Cardiac muscle cell (in vitro differentiated cells and primary cell): ENCODE measurements around the gene KCNC2. TPM values are rescaled to one million over a fixed set of nuclear protein-coding genes. Genes with fewer than 3 reads are reported as not detected.

Experiments used
- DNase-seq, 2 donors: peaks; one replicate each; pipeline versions ENCODE4 v3.0.0 to v3.0.0-alpha.2; 2010 to 2017; ENCODE audit warnings: low read depth in 1 of 2, low spot score in 1 of 2
- H3K27ac ChIP-seq: fragments of 200-600 bp; sonication (generic); 2 replicates; pipeline ENCODE4 v1.5.1; 2016
- H3K27me3 ChIP-seq: fragments of 200-600 bp; sonication (generic); 2 replicates; pipeline ENCODE4 v1.6.0; 2016; ENCODE audit warnings: control low read depth
- H3K36me3 ChIP-seq: fragments of 200-600 bp; sonication (generic); 2 replicates; pipeline ENCODE4 v1.5.1; 2016; ENCODE audit warnings: control low read depth
- H3K4me1 ChIP-seq: fragments of 200-600 bp; sonication (generic); 2 replicates; pipeline ENCODE4 v1.8.1; 2017; ENCODE audit warnings: low read depth, mild to moderate bottlenecking, mixed run types
- H3K4me3 ChIP-seq: fragments of 200-600 bp; sonication (generic); 2 replicates; pipeline ENCODE4 v1.5.1; 2016; ENCODE audit warnings: mild to moderate bottlenecking
- H3K9me3 ChIP-seq: fragments of 200-600 bp; sonication (generic); 2 replicates; pipeline ENCODE4 v1.5.1; 2017; ENCODE audit warnings: low read depth, mild to moderate bottlenecking, control low read depth
- CTCF ChIP-seq: IDR thresholded peaks from 2 replicates; pipeline ENCODE4 v1.5.1; 2012; ENCODE audit warnings: low read depth, mild to moderate bottlenecking, low read length
- polyA plus RNA-seq: library from polyadenylated mRNA; unstranded; fragments of >200 nt; fragmentation: Nextera tagmentation; extraction: Ambion mirVana; gene quantifications from 2 replicates; pipeline ENCODE4 v1.2.1, GENCODE V29; 2016
- total RNA-seq: library from RNA; depleted of rRNA; stranded (reverse); fragments of >200 nt; gene quantifications from 2 replicates; pipeline ENCODE4 v1.2.3, GENCODE V29; 2016

The KCNC2 gene
- total and polyA plus RNA-seq, 2 experiments from 2014 or later = not detected

GRCh38 chr12:75087654-75088053 is 122.0 kb downstream of the KCNC2 start:
- H3K36me3 ChIP-seq = no peaks in the 10 kb centered on the region
- peak in 1 of 2 donors; percentile 14 for DNase-seq
- H3K9me3 ChIP-seq = no peaks in the 10 kb centered on the region
- TF ChIP-seq CTCF = no peak
- H3K4me1 ChIP-seq = peaks cover 2% of the 10 kb centered on the region
- no peak overlapping the region for H3K27ac ChIP-seq
- no peak overlapping the region for H3K4me3 ChIP-seq
- no peaks in the 10 kb centered on the region for H3K27me3 ChIP-seq

GRCh38 chr12:75086091-75087038 is 123.3 kb downstream of the KCNC2 start:
- Histone ChIP-seq H3K36me3 (no peaks in the 10 kb centered on the region), H3K27ac (no peak overlapping the region), H3K4me1 (peaks cover 2% of the 10 kb centered on the region), H3K9me3 (no peaks in the 10 kb centered on the region), H3K4me3 (no peak overlapping the region), H3K27me3 (no peaks in the 10 kb centered on the region)
- peak in 1 of 2 donors; percentile 6 for DNase-seq
- no peak for TF ChIP-seq CTCF

GRCh38 chr12:75081305-75081704 is 128.3 kb downstream of the KCNC2 start:
- Histone ChIP-seq H3K27ac (no peak overlapping the region), H3K9me3 (no peaks in the 10 kb centered on the region), H3K36me3 (no peaks in the 10 kb centered on the region), H3K27me3 (no peaks in the 10 kb centered on the region), H3K4me1 (no peaks in the 10 kb centered on the region), H3K4me3 (no peak overlapping the region)
- no peak for TF ChIP-seq CTCF
- no peak for DNase-seq

- Histone ChIP-seq H3K27ac (no peak overlapping the region), H3K9me3 (no peaks in the 10 kb centered on the region), H3K36me3 (no peaks in the 10 kb centered on the region), H3K27me3 (no peaks in the 10 kb centered on the region), H3K4me3 (no peak overlapping the region), H3K4me1 (no peaks in the 10 kb centered on the region)
- no peak for TF ChIP-seq CTCF
- DNase-seq = no peak
These were observed 129.1 kb downstream of the KCNC2 start for GRCh38 chr12:75080582-75080981.

GRCh38 chr12:75065482-75065881 is 144.2 kb downstream of the KCNC2 start:
- H3K36me3 ChIP-seq = no peaks in the 10 kb centered on the region
- H3K27me3 ChIP-seq = no peaks in the 10 kb centered on the region
- no peak for DNase-seq
- H3K9me3 ChIP-seq = no peaks in the 10 kb centered on the region
- H3K4me1 ChIP-seq = no peaks in the 10 kb centered on the region
- H3K27ac ChIP-seq = no peak overlapping the region
- H3K4me3 ChIP-seq = no peak overlapping the region
- TF ChIP-seq CTCF = no peak
